HG02870 (cell line): ENCODE results near the gene GJC1.

ENCODE experiments used
- ATAC-seq: cut with Tn5 transposase; IDR thresholded peaks from one replicate; pipeline ENCODE4 v1.9.1; 2021; ENCODE audit warnings: mild to moderate bottlenecking, moderate library complexity; ENCODE audit not compliant: unreplicated experiment

The GJC1 gene

GRCh38 chr17:44829523-44830358, at the start of gene GJC1:
Gene GJC1, minus strand, starts transcription at chr17:44830287. Its CDS starts 24,470 bp downstream, at chr17:44805817.
- no peak for ATAC-seq

GRCh38 chr17:44879376-44879775, 49.3 kb upstream of the GJC1 start:
- ATAC-seq, result no peak

- ATAC-seq, result no peak
Measured at GRCh38 chr17:44878627-44879221, 48.6 kb upstream of the GJC1 start.

DNA sequence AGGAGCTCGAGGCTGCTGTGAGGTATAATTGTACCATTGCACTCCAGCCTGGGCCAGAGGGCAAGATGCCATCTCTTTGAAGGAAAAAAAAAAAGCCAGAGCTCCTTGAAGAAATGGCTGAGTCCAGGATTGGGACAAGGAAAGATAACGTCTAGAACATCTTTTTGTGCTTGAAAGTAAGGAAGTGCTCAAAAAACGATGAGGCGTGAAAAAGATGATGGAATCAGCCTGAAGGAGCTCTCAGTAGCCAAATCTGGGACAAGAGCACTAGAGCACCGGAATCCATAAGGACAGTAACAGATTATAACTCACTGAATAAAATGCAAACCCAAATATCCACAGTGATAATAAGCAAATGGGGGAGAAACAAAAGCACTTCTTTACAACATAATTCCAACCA, 47.0 kb upstream of the GJC1 start:
- no peak for ATAC-seq

- no peak for ATAC-seq
Measured at GRCh38 chr17:44875761-44876160, 45.7 kb upstream of the GJC1 start.

GRCh38 chr17:44872131-44872768, 42.2 kb upstream of the GJC1 start:
- ATAC-seq, result no peak

- ATAC-seq, result no peak
Measured at GRCh38 chr17:44871556-44871955, 41.5 kb upstream of the GJC1 start.

- ATAC-seq, result no peak
Measured at GRCh38 chr17:44867841-44868240, 37.8 kb upstream of the GJC1 start.

GRCh38 chr17:44865931-44866330, 35.8 kb upstream of the GJC1 start:
- no peak for ATAC-seq

DNA sequence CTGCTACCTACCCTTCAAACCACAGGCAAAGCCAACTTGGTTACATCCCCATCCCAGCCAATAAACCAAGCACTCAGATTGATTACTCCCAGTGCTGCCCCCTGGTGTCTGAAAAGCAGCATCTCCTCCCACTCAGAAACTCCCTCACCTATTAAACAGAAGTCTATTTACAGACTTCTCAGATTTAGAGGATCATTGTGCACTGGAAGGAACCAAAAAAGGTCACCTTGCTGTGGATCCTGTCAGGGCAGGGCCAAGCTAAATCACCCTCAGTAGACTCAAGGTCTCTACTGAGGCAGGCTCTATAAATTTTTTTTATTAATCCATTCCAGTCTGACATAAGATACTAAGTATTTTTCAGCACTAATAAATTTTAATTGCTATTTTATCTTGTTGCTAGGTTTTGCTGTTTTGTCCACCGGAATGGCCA, 35.2 kb upstream of the GJC1 start:
- no peak for ATAC-seq

- no peak for ATAC-seq
Measured at GRCh38 chr17:44864831-44865230, 34.7 kb upstream of the GJC1 start.

DNA sequence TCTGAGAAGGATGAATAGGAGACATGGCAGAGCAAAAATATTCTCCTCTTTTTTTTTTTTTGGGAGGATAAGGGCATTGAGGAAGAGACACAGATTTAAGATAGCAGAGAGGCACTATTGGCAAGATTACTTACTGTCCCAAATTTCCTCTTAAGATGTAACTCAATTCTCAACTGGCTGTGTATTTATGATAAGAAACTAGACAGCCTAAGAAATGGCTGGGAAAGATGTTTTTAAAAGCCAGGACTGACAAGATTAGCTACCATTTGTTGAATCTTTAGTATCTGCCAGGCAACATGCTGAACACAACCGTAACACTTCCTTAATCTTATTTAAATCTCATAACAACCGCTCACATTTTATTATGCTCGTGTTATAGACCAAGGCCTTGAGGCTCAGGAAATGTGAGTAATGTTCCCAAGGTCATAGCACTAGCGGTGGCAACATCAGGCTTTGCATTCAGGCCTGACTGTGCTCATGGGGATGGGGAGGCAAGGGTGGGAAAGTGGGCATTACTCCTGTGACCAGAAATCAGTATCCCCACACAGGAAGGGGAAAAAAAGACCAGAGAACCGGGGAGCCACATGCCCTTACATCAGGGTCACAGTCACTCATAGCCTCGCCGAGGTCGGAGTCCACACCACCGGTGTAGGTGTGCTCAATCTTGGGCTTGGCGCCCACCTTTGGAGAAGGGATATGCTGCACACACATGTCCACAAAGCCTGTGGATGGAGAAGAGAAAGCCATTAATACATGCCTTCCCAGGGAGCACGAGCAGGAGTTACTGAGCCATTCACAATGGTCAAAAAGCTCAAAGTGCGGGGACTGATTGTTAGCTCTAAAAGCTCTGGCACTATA, 33.2 kb upstream of the GJC1 start:
- ATAC-seq, result no peak

DNA sequence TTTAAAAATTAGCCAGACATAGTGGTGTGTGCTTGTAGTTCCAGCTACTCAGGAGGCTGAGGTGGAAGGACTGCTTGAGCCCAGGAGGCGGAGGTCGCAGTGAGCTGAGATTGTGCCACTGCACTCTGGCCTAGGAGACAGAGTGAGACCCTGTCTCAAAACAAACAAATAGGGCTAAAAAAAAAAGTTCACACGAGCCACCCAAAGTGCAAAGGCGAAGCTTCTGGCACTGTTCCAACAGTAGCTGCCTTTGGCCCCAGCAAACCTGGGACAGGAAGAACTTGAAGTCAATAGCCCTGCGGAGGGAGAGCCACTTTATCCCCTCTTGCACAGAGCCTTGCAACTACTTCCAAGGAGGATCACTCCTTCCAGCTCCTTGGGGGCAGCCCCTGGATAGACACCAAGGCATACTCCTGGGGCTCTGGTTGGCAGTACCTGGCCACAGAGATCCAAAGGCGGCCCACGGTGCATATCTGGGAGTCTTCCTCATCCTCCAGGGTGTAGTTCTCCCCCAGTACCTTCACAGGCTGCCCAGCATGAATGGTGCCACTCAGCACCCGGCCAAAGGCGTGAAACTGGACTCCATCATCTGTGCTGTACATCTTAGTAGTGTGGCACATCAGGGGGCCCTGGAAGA, 32.3 kb upstream of the GJC1 start:
- no peak for ATAC-seq

DNA sequence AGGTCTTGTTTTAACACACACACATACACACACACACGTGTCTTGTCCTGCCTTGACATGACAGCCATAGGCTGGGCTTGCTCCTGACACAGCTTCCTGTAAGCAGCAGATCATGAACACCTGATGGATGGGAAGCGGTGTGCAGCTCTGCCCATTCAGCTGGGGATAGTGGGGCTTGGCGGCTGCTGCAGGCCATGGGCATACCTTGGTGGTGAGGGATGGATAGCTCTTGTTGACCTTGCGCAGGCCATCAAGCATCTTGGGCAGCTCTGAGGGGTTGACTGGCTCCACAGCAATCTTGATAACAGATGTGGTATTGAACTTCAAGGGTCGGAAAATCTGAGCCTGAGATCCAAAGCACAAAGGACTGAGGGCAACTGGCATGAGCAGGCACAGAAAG, 29.6 kb upstream of the GJC1 start:
- ATAC-seq, result no peak

GRCh38 chr17:44854192-44854591, 24.1 kb upstream of the GJC1 start:
- no peak for ATAC-seq

- no peak for ATAC-seq
Measured at GRCh38 chr17:44850612-44851011, 20.5 kb upstream of the GJC1 start.

DNA sequence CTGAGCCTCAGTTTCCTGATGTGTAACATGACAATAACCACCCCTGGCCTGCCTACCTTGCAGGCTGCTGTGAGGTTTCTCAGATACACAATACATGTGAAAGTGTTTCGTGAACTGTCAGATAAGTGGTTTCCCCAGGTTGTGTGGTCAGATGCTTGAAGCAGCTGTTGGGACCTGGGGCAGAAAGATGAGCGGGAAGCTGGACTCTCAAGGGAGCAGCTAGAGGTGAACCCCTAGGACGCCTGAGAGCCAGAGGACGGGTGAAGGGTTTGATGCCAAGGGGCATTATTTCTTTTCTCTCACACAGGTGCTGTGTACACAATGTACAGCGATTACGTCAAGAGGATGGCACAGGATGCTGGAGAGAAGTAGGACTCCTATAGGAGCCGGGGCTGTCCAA, 19.9 kb upstream of the GJC1 start:
- ATAC-seq, result no peak

DNA sequence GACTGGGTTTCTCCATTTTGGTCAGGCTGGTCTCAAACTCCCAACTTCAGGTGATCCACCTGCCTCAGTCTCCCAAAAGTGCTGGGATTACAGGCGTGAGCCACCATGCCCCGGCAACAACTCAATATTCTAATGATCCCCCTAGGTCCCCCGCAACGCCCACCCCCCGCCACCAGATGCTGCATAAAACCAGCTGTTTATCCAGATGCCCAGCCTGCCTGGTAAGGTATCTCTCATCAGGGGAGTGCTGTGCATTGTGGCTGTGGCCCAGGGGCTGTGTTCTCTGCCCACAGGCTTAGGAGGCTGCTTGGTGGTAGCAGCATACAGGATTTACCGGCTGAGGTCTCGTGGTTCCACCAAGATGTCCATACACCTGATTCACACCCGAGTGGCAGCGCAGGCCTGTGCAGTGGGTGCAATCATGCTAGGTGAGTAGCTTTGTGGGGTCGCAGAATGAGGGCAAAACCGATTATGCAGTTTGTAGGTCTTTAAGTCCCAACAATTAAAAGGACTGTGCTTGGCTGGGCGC, 18.9 kb upstream of the GJC1 start:
- no peak for ATAC-seq

DNA sequence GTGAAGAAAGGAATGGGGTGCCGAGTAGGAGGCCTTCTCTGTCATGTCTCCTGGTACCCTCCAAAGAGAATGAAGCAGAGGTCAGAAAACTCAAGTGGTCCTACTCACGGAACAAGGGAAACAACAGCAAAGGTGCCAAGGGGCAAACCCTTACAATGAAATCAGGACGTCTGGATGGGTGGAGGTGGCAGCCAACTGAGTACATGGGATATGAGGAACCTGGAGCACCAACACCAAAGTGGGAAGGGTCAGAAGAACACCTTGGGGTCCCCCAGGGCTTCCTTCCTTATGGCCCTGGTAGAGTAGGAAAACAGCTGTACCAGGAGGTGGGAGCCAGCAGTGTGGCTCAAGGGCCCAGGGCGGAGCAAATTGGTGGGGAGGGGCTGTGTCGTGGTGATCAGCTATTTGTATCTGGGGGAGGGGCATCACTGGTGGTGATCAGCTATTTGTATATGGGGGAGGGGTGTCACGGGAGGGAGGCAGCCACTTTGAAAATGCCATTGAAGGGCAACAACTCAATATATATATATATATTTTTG, 18.2 kb upstream of the GJC1 start:
- no peak for ATAC-seq

GRCh38 chr17:44847586-44847985, 17.5 kb upstream of the GJC1 start, which contains the start of gene HIGD1B:
Gene HIGD1B, plus strand, starts transcription at chr17:44847883. Its CDS starts 270 bp downstream, at chr17:44848153.
- ATAC-seq, result no peak
